ENCODE data around the gene HMBS. TPM values are rescaled to one million over a fixed set of nuclear protein-coding genes. Genes with fewer than 3 reads are reported as not detected.
"Not testable (repeated sequence)": the region's sequence is repeated elsewhere in the genome, so short reads cannot be mapped to it uniquely, and the experiment has no call there.

The HMBS gene
- polyA plus RNA-seq, 1 donor: 25.3 TPM

DNA sequence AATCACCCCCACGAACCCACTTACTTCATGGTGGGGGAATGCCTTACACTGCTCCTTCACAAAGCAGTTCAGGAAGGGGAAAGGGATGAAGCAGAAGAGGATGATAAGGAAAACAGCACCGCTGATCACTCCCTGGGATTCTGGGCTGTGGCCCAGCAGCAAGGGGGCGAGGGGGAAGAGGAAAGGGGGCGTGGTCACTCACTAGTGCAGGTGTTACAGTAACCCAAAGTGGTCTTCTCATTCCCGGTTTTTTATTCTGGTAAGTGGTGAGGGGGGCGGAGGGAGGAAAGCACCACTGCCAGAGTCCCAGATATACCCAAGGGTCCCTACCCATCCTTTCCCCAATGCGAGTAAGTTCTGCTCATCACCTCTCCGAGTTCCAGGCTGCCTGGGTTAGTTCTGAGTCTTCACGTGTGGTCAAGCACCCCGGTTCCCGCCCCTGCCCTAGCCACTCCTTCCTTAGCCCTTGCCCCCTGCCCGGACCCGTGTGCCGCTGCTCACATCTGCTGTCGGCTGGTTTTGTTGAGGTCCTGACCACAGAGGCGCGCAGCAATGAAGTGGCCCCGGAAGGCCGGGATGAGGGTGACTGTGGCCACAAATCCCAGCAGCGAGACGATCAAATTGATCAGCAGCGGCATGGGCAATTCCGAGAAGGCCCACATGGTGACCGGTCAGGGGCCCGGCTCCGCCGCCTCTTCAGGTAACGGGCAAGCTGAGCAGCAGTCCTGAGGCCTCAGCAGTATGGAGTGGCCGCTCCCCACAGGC lies 16.5 kb downstream of the HMBS start:
- H3K4me1 ChIP-seq (ENCODE audit: control insufficient read depth, insufficient read depth, low read length): peaks cover 18% of the 10 kb centered on the region
- H3K4me3 ChIP-seq (ENCODE audit: low read length): peak overlapping the region; percentile 86
- H3K27me3 ChIP-seq (ENCODE audit: control insufficient read depth, insufficient read depth, low read length): no peaks in the 10 kb centered on the region
- H3K27ac ChIP-seq (ENCODE audit: low read length): peak overlapping the region; percentile 91
- H3K36me3 ChIP-seq (ENCODE audit: control insufficient read depth, insufficient read depth, low read length): peaks cover 22% of the 10 kb centered on the region
- WGBS (ENCODE audit: insufficient coverage, low lambda C conversion rate): no CpG with 5 or more reads among the region's 29 CpGs
- DNase-seq: no peak
- H3K9me3 ChIP-seq (ENCODE audit: control insufficient read depth, low read depth, low read length): no peaks in the 10 kb centered on the region

DNA sequence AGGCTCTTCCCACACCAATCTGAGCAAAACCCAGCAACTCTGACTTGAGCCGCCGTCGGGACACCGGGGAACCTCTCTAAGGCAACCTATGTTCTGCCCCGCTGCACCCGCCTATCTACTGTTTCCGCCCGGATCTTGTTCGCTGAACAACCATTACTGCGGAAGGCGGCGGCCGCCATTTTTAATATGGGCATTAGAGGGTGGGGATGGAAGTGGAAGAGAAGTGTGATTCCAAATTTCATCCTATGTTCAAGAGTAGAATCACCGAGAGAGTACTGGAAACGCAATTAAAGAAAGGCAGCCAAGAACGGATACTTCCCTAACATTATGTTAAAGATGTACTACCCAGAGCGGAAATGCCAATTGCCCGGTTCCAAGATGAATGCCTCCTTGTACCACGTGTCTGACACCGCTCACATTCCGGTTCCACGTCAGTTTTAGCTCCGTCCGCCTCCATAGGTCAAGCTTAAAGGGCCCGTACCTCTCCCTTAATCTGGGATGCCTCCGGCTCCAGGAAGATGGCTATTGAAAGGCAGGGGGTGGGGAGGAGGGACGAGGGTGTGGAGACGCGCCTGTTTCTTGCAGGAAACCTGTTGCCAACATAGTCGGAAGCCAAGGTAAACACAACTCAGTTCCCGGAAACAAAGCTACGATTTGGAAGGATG lies 17.2 kb downstream of the HMBS start, which contains the start of gene DPAGT1:
Gene DPAGT1 (minus strand): TSS at position 95 of the 665 bp plus-strand sequence. CDS start 198 bp downstream, outside the sequence.
- peak; percentile 94 to 98 for DNase-seq
- peaks cover 25% of the 10 kb centered on the region for H3K4me1 ChIP-seq (ENCODE audit: control insufficient read depth, insufficient read depth, low read length)
- no peaks in the 10 kb centered on the region for H3K27me3 ChIP-seq (ENCODE audit: control insufficient read depth, insufficient read depth, low read length)
- no CpG with 5 or more reads among the region's 32 CpGs for WGBS (ENCODE audit: insufficient coverage, low lambda C conversion rate)
- peaks cover 17% of the 10 kb centered on the region for H3K36me3 ChIP-seq (ENCODE audit: control insufficient read depth, insufficient read depth, low read length)
- peak within 1 kb of the TSS; percentile 86 for H3K4me3 ChIP-seq (ENCODE audit: low read length)
- H3K9me3 ChIP-seq (ENCODE audit: control insufficient read depth, low read depth, low read length): no peaks in the 10 kb centered on the region
- H3K27ac ChIP-seq (ENCODE audit: low read length): peak within 1 kb of the TSS; percentile 91

GRCh38 chr11:119103161-119103664 lies 18.5 kb downstream of the HMBS start:
- H3K9me3 ChIP-seq (ENCODE audit: control insufficient read depth, low read depth, low read length); H3K27me3 ChIP-seq (ENCODE audit: control insufficient read depth, insufficient read depth, low read length); H3K4me3 ChIP-seq (ENCODE audit: low read length); DNase-seq; H3K36me3 ChIP-seq (ENCODE audit: control insufficient read depth, insufficient read depth, low read length): not testable (repeated sequence)
- Histone ChIP-seq H3K27ac (ENCODE audit: low read length) (peak overlapping the region; percentile 91), H3K4me1 (ENCODE audit: control insufficient read depth, insufficient read depth, low read length) (peaks cover 28% of the 10 kb centered on the region)
- WGBS (ENCODE audit: insufficient coverage, low lambda C conversion rate): no CpG with 5 or more reads among the region's 18 CpGs

DNA sequence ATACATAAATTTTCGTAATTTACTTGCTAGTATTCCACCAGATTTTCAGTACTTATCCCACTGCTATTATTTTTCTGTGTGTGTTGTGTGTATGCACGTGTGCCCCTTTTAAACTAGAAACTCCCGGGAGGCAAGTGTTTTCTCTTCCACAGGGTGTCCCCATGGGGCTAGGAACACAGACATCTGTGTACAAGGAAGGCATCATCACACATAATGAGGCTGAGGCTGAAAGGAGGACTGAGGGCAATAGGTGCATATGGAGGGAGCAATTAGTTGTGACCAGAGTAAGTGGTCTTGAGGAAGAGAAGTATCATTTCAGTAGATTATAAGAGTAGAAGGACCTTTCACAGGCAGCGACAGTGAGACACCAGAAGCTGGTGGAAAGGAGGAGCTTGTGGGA lies 19.1 kb downstream of the HMBS start:
- peaks cover 33% of the 10 kb centered on the region for H3K4me1 ChIP-seq (ENCODE audit: control insufficient read depth, insufficient read depth, low read length)
- H3K36me3 ChIP-seq (ENCODE audit: control insufficient read depth, insufficient read depth, low read length): no peaks in the 10 kb centered on the region
- no peak for DNase-seq
- H3K9me3 ChIP-seq (ENCODE audit: control insufficient read depth, low read depth, low read length): no peaks in the 10 kb centered on the region
- 100% methylated on average over 1 of the region's 4 CpGs for WGBS (ENCODE audit: insufficient coverage, low lambda C conversion rate)
- H3K27me3 ChIP-seq (ENCODE audit: control insufficient read depth, insufficient read depth, low read length): no peaks in the 10 kb centered on the region
- H3K27ac ChIP-seq (ENCODE audit: low read length): no peak overlapping the region
- H3K4me3 ChIP-seq (ENCODE audit: low read length): no peak overlapping the region

DNA sequence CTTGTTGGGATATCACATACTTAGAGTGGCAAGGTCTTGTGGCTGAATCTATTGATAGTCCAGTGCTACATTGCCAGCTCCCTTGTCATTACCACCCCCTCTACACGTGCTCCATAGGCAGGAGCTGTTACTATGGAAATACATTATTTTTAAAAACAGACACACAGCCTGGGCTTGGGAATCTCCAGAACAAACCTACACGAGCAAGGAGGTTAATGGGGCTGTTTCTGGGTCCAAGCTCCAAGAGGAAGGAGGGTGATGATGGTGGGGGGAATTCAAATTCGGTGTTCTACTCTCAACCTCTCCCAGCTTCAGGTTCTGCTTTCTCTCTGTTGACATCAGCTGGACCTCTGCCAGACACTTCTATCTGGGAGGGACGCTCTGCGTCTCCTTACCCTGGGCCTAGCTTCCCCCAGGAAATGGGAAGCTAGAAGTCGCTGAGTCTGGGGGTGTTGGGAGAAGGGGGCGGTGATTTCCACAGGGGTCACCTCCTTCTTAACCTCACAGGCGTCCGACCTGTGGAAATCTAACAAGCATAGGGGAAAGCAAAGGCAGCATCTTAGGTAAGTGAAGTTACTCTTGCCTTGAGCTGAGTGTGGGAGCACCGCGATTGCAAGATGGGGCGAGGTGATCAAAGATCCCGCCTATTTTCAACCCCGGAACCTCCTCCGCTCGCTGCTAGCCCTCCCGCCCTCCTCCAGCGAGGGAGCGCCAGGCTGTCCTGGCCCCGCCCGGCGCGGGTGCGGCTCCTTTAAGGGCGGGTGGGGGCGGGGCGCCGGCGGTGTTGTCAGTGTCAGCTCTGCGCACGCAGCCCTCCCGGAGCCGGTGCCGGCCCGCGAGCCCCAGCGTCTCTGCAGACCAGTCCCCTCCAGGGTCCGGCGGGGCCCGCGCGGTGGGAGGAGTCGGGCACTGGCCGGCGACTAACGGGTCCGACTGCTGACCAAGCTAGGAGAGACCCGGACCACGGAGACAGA lies 22.2 kb downstream of the HMBS start, which contains the start of gene C2CD2L:
Gene C2CD2L (plus strand): TSS at position 781 of the 974 bp plus-strand sequence. CDS start 398 bp downstream, outside the sequence.
- WGBS (ENCODE audit: insufficient coverage, low lambda C conversion rate): no CpG with 5 or more reads among the region's 49 CpGs

DNA sequence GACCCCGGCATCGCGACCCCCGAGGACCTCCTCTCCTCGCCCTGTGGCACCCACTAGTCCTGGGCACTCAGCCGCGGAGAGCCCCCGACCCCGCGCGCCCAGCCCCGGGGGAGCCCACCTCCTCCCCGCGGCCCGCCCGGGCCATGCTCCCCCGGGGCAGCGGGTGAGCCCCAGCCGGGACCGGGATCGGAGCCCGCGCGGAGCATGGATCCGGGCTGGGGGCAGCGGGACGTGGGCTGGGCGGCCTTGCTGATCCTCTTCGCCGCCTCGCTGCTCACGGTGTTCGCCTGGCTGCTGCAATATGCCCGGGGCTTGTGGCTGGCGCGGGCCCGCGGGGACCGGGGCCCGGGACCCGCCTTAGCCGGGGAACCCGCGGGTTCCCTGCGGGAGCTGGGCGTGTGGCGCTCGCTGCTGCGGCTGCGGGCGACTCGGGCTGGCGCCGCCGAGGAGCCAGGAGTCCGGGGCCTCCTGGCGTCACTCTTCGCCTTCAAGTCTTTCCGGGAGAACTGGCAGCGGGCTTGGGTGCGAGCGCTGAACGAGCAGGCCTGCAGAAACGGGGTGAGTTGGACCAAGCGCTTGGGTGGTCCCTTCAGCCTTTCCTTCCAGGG lies 23.0 kb downstream of the HMBS start:
- Histone ChIP-seq H3K9me3 (ENCODE audit: control insufficient read depth, low read depth, low read length) (no peaks in the 10 kb centered on the region), H3K27me3 (ENCODE audit: control insufficient read depth, insufficient read depth, low read length) (no peaks in the 10 kb centered on the region), H3K36me3 (ENCODE audit: control insufficient read depth, insufficient read depth, low read length) (peaks cover 28% of the 10 kb centered on the region), H3K4me1 (ENCODE audit: control insufficient read depth, insufficient read depth, low read length) (peaks cover 35% of the 10 kb centered on the region), H3K4me3 (ENCODE audit: low read length) (peak overlapping the region; percentile 75), H3K27ac (ENCODE audit: low read length) (peak overlapping the region; percentile 82)
- no CpG with 5 or more reads among the region's 65 CpGs for WGBS (ENCODE audit: insufficient coverage, low lambda C conversion rate)
- no peak for DNase-seq

More for the DNA sequence above, 22.2 kb downstream of the HMBS start, which contains the start of gene C2CD2L:
- Histone ChIP-seq H3K9me3 (ENCODE audit: control insufficient read depth, low read depth, low read length) (no peaks in the 10 kb centered on the region), H3K4me1 (ENCODE audit: control insufficient read depth, insufficient read depth, low read length) (peaks cover 35% of the 10 kb centered on the region), H3K27me3 (ENCODE audit: control insufficient read depth, insufficient read depth, low read length) (no peaks in the 10 kb centered on the region), H3K4me3 (ENCODE audit: low read length) (peak within 1 kb of the TSS; percentile 75), H3K27ac (ENCODE audit: low read length) (peak within 1 kb of the TSS; percentile 82), H3K36me3 (ENCODE audit: control insufficient read depth, insufficient read depth, low read length) (peaks cover 20% of the 10 kb centered on the region)
- DNase-seq: peak; percentile 92 to 96

DNA sequence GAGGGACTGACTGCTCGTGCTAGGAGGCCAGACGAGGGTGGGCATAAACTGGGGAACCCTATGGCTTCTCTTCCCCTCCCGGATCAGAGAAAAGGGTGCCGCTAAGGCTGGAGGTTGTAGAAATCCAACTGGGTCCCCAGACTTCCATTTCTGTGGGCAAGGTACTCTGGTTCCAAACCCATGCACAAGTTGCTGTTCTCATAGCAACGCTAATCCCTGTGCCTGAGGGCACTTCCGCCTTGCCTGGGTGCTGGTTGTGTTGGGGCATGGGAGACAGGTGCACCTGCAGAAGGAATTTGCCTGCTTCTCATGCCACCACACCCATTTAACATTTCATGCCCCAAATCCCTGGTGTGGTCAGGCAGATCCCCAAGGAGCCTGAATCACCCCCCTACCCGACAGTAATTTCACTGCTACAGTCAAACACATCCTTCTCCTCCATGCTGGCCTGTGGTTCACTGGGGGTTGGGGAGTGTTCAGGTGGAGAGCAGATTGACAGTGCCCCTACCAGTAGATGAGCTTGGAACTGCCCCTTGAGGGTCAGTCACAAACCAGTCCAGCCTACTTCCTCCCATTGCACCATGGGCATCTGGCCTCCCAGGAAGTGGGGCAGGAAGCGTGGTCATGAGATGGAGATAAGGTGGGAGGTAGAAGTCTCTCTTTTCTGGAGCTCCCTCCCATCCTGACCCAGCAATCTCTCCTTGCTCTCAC lies 23.6 kb downstream of the HMBS start:
- H3K36me3 ChIP-seq (ENCODE audit: control insufficient read depth, insufficient read depth, low read length): peaks cover 35% of the 10 kb centered on the region
- peak overlapping the region; percentile 75 for H3K4me3 ChIP-seq (ENCODE audit: low read length)
- H3K4me1 ChIP-seq (ENCODE audit: control insufficient read depth, insufficient read depth, low read length): peaks cover 29% of the 10 kb centered on the region
- WGBS (ENCODE audit: insufficient coverage, low lambda C conversion rate): no CpG with 5 or more reads among the region's 8 CpGs
- no peaks in the 10 kb centered on the region for H3K9me3 ChIP-seq (ENCODE audit: control insufficient read depth, low read depth, low read length)
- peak overlapping the region; percentile 82 for H3K27ac ChIP-seq (ENCODE audit: low read length)
- no peaks in the 10 kb centered on the region for H3K27me3 ChIP-seq (ENCODE audit: control insufficient read depth, insufficient read depth, low read length)
- peak; percentile 51 to 68 for DNase-seq

- no peaks in the 10 kb centered on the region for H3K9me3 ChIP-seq (ENCODE audit: control insufficient read depth, low read depth, low read length)
- H3K27ac ChIP-seq (ENCODE audit: low read length): peak overlapping the region; percentile 82
- WGBS (ENCODE audit: insufficient coverage, low lambda C conversion rate): 20% methylated on average over 1 of the region's 2 CpGs
- H3K27me3 ChIP-seq (ENCODE audit: control insufficient read depth, insufficient read depth, low read length): no peaks in the 10 kb centered on the region
- peak overlapping the region; percentile 75 for H3K4me3 ChIP-seq (ENCODE audit: low read length)
- peak; percentile 83 to 91 for DNase-seq
- peaks cover 40% of the 10 kb centered on the region for H3K36me3 ChIP-seq (ENCODE audit: control insufficient read depth, insufficient read depth, low read length)
- peaks cover 27% of the 10 kb centered on the region for H3K4me1 ChIP-seq (ENCODE audit: control insufficient read depth, insufficient read depth, low read length)
Measured at GRCh38 chr11:119108857-119109221, 24.2 kb downstream of the HMBS start.

GRCh38 chr11:119109843-119110242 lies 25.2 kb downstream of the HMBS start:
- no peak for DNase-seq
- H3K4me1 ChIP-seq (ENCODE audit: control insufficient read depth, insufficient read depth, low read length): peaks cover 27% of the 10 kb centered on the region
- peaks cover 48% of the 10 kb centered on the region for H3K36me3 ChIP-seq (ENCODE audit: control insufficient read depth, insufficient read depth, low read length)
- H3K4me3 ChIP-seq (ENCODE audit: low read length): no peak overlapping the region
- no CpG with 5 or more reads among the region's 3 CpGs for WGBS (ENCODE audit: insufficient coverage, low lambda C conversion rate)
- peak overlapping the region; percentile 82 for H3K27ac ChIP-seq (ENCODE audit: low read length)
- H3K9me3 ChIP-seq (ENCODE audit: control insufficient read depth, low read depth, low read length): no peaks in the 10 kb centered on the region
- H3K27me3 ChIP-seq (ENCODE audit: control insufficient read depth, insufficient read depth, low read length): no peaks in the 10 kb centered on the region
